ENCODE measurements around the gene ABCC3.

ABCC3 gene

DNA sequence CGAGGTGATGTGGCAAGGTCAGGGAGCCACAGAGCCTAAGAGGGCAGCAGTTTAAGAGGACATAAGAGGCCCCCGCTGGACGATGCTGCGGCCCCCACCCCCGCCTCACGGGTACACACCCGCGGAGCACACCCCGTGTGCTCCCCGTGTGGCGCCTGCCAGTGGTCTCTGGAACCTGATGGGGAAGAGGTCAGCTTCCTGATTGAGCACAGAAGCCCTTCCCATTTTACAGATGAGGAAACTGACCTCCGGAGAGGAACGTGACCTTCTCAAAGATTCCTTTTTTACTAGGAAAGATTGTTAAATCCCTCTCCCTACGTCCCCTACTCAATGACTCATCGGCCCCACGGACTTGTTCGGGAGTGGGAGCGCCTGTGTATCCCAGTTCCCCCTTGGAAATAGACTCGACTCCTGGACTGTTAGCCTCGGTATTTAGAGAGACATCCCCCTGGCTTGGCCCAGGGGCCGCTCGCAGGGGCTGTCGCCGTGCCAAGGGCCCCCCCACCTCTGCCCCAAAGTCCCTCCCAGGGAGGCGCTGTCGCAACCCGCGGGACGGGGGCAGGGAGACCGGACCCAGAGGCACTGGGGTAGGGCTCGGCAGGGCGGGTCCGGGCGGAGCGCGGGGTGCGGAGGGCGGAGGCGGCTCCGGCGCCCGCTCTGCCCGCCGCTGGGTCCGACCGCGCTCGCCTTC, at the start of gene ABCC3:
Gene ABCC3, plus strand, starts transcription at position 658 of the 691 bp plus-strand sequence. CDS start 56 bp downstream, outside the sequence.
- DNase-seq: no peak

DNA sequence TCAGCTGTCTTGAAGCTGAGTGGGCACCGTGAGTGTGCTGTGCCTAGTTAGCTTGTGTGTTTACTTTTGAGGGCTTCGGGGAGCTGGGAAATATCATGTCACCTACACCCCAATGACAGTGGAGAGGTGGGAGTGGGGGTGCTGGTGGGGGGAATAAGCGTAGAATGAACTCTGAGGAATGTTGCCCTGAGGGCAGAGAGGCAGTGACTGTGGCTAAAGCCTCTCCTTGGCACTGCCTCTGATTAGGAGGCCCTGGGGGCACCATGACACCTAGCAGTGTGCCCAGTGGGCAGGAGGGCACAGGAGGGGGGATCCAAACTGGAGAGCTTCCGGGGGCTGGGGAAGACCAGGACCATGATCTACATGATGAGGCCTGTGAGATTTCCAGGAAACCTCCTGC, 49.3 kb upstream of the ABCC3 start:
- no peak for DNase-seq

DNA sequence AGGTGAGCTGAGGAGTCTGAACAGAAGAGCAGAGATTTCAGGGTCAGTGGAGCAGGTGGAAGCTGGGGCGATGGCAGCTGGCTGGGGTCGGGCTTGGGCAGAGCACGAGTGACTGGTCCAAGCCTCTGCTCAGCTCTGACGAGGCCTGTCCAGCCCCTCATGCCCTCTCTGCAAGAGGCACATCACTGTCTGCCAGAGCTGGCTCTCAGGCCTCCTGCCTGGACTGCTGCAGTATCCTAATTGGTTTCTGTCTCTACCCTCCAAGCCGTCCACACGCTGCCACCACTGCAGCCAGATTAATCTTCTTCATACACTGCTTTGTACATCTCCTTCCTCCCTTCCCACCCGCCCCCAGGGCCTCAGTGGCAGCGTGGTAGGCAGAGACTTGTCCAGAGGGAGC, 48.8 kb upstream of the ABCC3 start:
- no peak for DNase-seq

GRCh38 chr17:50586421-50587247, 48.0 kb upstream of the ABCC3 start:
- DNase-seq: no peak

GRCh38 chr17:50587571-50587970, 47.1 kb upstream of the ABCC3 start:
- no peak for DNase-seq

DNA sequence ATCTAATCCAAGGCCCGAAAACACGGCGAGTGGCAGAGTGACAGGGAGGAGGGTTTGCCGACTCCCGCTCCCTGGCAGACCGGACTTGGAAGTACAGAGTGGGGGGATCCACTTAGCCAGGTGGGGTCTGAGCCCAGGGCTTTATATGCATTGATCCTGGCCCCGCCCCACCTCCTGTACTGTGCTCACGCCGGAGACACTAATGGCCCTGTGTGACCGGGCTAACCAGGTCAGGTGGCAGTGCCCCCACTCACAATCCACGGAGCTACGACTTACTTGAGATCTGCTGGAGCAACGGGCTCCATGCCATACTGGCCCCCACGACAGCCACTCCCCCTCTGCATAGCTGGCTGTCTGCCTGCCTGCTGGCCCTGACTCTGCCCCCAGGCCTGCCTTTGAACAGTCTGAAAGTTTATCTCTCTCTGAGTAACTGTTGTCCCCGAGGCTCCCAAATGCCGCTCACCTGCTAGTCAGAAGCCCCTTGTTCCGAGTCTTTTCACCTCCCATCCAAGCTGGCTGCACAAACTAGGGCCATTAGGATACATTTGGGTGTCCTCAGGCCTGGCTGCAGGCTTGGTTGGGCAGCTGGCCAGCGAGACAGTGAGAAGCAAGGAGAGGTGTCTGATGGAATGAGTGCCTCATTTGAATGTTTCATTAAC, 46.2 kb upstream of the ABCC3 start:
- DNase-seq: no peak

DNA sequence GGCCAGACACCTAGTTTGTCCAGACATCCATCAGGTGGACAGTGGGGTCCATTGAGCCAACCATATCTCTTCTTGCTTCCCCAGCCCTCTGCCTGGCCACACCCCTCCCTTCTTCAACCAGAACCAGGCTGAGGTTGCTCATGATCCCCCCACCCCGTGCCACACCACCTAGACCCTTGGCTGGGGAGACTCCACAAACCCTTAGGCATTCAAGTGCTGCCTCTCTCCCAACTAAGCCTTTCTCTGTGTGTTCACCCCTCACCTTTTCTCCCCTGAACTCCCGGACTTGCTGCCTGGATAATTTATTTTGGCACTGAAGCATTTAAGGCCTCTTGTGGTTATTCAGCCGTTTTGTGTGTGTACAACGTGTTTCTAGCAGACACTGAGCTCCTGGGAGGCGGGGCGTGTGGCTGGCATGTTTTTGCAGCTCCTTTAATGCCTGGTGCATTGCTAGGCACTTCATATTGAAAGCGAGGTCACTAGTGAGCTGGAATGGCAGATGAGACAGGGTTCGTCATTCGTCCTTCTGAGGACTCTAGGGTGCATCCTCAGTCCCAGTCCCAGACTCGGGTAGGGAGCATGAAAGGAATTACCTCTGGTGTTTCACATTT, 45.5 kb upstream of the ABCC3 start:
- peak; percentile 70 for DNase-seq

DNA sequence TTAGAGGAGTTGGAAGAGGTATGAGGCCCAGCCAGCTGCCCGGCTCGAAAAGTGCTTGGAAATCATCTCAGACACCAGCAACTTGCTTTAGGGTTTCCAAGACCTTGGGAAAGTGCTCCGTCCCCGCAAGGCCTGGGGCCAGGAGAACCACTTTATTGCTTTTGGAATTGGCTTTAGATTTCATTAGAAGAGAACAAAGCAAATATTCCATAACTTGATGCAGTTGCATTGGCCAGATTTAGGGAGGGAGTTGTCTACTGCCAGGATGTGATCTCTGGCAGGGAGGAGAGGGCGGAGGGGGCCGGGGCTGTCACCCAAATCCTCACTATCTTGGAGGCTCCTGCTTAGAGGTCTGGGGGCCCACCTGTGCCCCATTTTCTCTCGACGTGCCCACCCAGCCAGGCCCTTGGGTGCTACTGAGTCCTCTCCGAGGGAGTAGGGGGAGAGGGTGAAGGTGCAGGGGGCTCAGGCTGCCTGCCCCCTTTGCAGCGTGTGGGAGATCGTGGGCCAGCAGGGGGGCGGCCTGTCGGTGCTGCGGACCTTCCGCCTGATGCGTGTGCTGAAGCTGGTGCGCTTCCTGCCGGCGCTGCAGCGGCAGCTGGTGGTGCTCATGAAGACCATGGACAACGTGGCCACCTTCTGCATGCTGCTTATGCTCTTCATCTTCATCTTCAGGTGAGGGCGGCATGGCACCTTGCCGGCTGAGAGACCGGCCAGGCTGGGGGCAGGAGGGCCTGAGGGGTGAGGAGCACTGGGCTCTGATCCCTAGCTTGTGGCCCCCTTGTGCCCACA, 43.5 kb upstream of the ABCC3 start:
- DNase-seq: no peak

DNA sequence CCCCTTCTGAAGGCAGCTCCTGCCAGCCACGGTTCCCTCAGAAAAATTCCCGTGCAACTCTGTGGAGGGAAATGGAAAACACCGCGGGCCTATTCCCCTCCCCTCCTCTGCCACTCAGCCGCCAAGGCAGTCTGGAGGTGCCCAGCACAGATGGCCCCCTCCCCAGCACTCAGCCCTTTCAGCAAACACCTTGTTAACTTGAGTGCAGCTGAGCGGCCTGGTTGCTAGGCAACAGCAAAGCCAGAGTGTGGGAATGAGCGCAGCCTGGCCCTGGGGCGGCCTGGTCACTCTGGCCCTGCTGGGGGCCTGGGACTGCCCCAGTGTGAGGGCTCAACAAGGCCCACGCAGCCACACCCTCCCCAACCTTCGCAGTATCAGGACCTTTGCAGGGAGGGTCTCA, 41.4 kb upstream of the ABCC3 start:
- peak; percentile 66 for DNase-seq

DNA sequence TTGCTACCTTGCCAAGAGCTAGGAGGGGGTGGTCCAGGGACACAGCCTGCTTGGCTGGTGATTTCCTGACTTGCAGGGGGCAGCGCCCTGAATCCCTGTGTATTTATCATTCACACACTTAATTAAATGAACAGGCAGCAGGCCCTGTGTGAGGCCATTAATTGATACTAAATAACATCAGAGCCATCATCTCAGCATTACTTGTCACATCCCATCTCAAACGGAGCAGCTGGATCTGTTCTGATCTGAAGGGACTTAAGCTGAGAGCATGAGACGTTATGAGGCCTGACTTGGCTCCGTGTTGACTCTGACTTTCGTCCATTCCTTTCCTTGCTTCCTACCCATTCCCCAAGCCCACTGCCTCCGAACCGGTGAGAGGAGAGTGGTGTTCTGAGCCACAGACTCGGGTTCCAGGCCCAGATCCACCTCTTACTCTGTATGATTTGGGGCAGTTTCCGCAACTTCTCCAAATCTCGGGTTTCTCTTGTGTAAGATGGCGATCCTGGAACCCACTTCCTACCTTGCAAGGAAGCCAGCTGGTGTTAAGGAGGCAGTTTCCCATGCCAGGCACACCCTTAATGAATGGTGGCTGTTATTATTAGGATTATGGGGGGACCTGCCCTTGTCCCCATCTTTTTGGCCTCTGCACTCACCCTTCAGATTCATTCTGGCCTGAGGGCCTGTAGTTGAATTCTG, 40.4 kb upstream of the ABCC3 start:
- DNase-seq: no peak

DNA sequence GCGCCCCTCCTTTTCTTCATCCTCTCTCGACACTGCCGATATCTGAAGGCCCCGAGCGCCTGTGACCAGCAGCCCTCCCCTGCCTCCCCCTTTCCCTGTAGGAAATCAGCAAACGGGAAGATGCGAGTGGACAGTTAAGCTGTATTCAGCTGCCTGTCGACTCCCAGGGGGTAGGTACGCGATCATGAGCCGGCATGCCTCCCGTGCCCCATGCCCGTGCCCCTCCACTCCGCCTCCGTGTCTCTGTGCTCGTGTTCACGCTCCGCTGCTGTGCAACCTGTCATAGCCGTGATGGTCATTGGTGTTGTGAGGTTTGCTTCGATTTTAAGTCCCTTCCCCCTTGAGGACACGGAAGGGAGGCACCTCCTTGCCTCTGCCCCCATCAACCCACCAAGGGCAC, 39.8 kb upstream of the ABCC3 start:
- DNase-seq: no peak

GRCh38 chr17:50596191-50597037, 38.3 kb upstream of the ABCC3 start:
- no peak for DNase-seq

DNA sequence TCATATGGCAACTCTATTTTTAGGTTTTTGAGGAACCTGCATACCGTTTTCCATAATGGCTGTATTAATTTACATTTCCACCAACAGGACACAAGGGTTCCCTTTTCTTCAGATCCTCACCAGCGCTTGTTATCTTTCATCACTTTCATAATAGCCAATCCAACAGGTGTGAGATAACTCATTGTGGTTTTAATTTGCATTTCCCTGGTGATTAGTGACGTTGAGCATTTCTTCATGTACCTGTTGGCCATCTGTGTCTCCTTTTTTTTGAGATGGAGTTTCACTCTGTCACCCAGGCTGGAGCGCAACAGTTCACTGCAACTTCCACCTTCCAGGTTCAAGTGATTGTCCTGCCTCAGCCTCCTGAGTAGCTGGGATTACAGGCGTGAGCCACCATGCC, 36.2 kb upstream of the ABCC3 start:
- DNase-seq: no peak

GRCh38 chr17:50599606-50600005, 35.1 kb upstream of the ABCC3 start:
- no peak for DNase-seq

GRCh38 chr17:50601823-50602375, 32.8 kb upstream of the ABCC3 start:
- no peak for DNase-seq

GRCh38 chr17:50602836-50603235, 31.8 kb upstream of the ABCC3 start:
- no peak for DNase-seq

GRCh38 chr17:50603340-50603739, 31.3 kb upstream of the ABCC3 start:
- peak; percentile 40 for DNase-seq

DNA sequence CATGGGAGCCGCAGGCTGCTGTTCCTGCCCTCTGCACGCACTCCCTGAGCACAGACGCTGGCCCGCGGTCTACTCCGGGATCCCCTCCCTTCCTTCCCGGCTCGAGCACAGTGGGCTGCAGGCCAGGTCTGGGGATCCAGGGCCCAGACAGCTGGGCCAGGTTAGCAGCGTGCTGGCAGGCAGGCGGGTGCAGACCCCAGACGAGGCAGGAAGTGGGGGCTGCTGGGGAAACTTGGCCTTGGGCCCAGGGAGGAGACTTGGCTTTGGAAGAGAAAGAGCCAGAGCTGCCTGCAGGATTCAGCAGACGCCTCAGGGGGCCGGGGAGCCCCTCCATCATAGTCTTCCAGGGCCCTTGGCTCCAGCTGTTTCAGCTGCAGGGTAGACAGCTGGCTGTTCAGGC, 30.2 kb upstream of the ABCC3 start:
- DNase-seq: peak; percentile 57

DNA sequence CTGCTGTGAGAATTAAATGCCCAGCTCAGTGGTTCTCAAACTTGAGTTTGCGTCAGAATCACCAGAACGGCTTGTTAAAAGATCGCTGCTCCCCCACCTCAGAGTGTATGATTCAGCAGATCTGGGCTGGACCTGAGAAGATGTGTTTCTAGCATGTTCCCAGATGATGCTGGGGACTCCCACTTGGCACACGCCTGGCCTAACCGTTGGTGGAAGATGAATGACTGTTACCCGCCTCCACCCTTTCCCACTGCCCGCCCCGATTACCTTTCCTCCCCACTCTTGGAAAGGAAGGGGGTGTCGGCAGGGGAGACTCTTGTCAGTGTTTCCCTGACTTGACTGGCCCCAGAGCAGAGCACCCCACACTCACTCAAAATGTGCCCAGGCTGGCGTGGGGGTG, 29.3 kb upstream of the ABCC3 start:
- no peak for DNase-seq

DNA sequence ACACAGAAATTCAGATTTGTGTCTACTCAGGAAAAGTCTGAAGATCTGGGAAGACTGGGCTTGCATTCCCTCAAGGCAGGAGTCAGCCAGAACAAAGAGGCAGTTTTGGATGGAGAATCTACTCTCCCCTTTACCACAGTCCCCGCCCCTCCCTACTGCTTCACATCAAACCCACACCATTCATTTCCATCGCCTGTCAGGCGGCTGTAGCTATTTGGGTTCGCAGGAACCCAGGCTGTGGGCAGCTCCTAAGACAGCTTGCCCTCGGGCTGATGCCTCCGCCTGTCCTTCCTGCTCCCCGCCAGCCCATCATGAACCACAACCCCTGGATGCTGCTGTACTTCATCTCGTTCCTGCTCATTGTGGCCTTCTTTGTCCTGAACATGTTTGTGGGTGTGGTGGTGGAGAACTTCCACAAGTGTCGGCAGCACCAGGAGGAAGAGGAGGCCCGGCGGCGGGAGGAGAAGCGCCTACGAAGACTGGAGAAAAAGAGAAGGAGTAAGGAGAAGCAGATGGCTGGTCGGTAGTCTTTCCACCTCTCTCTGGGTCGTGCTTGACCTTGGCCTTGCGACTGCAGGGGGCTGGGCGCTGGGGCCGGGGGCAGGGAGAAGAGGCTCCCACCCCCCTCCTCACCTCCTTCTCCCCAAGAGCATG, 27.0 kb upstream of the ABCC3 start:
- no peak for DNase-seq

Data from NCI-H2029 (cell line).